ENCODE data around the gene ISLR. TPM values are rescaled to one million over a fixed set of nuclear protein-coding genes. Genes with fewer than 3 reads are reported as not detected.

ISLR gene, protein sequence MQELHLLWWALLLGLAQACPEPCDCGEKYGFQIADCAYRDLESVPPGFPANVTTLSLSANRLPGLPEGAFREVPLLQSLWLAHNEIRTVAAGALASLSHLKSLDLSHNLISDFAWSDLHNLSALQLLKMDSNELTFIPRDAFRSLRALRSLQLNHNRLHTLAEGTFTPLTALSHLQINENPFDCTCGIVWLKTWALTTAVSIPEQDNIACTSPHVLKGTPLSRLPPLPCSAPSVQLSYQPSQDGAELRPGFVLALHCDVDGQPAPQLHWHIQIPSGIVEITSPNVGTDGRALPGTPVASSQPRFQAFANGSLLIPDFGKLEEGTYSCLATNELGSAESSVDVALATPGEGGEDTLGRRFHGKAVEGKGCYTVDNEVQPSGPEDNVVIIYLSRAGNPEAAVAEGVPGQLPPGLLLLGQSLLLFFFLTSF
- 44.8 and 87.3 TPM in 2 replicates for total RNA-seq (ENCODE audit: low replicate concordance)

DNA sequence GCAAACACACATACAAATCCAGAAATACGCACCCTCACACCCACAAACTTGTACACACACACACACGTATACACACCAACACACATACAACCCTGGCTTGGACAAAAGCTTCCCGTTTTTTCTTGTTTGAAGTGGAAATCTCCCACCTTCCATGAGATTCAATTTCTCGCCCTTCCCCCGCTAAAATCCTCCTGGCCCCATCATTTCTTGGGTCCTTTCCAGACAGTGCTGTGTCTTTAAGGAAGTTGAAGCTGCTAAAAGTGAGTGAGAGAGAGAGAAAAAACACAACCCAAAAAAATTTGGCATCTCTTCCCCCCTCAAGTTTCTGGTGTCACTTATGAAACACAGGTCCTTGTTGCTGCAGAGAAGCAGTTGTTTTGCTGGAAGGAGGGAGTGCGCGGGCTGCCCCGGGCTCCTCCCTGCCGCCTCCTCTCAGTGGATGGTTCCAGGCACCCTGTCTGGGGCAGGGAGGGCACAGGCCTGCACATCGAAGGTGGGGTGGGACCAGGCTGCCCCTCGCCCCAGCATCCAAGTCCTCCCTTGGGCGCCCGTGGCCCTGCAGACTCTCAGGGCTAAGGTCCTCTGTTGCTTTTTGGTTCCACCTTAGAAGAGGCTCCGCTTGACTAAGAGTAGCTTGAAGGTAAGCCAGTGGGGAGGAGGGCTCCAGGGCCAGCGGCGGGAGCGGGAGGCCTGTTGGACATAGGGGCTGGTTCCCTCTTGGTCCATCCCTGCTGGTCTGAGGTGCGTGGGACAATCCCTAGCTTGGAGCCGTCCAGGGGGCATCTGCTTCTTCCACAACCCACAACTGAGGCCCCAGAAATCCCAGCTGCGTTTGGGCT is at the start of gene ISLR:
Gene ISLR (plus strand): TSS at position 331 of the 839 bp plus-strand sequence. CDS start 1,149 bp downstream, outside the sequence.

DNA sequence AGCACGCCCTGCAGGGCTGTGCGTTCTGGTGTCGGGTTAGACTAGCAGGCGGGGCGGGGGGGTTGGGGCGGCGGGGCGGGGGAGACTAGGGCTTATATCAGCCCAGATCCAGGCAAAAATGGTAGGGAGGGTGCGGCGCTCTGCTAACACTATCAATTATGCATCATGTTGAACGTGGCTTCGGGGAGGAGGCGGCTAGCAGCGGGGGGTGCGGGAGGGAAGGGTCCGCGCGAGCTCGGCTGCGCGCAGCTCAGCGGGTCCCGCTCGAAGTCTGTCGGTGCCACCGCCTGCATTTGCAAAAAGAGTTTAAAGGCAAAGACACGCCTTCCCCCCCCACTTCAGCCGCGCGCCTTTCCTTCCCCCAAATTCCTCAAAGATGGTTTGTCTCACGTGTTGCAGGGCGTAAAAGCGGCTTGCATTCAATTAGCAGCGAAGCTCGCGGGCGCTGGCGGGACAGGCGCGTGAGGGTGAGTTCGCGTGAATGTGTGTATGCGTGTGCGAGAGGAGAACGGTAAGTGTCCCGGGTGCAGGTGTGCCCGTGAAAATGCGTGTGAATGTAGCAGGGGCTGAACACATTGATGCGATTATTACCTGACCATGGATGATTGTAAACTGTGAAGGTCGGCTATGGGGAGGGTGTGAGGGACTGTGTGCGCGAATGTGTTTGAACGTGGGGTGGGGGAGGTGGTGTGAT is 43.2 kb upstream of the ISLR start, which contains the start of gene ISLR2:
Gene ISLR2 (plus strand): TSS at position 432 of the 694 bp plus-strand sequence. CDS start 2,169 bp downstream, outside the sequence.

DNA sequence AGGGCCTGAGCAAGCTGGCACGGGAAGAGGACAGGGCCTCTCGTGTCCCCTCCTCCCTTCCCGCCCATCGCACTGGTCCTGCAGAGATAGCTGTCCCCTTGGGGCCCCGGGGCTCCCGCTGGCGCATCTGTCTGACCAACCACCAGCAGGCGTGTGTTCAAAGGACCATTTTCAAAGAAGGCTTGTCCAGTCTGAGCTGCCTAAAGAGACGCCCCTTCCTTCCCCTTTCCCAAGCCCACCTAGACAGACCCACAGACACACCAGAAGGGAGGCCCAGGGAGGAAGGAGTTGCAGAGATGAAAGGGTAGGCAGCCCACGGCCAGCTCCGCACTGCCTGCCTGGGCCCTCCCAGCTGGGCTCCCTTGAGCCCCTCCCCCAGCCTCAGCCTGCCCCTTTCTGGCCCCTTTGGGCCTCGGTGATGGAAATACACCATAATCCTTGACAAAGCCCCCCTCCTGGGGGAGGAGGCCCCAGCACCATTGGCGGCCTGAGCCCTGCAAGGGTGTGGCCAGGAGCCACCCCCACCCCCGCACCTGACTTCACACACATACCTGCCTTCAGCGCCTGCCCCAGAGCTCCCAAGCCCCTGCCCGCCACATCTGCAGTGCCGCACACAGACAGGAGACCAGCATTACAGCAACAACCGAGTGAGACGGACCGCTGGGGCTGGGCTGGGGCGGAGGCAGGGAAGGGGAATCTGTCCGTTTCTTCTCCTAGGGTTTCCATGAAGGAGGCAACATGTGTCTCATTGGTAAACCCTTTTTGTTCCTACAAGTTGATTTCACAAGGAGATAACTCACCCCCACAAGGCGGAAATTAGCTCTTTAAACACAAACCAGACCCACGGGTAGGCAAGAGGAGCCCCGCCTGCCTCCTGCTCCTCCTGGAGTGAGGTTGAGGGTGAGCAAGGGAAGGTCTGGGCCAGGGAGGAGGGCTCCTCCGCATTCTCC is 29.2 kb downstream of the ISLR start, which contains the start of gene STRA6:
Gene STRA6 (minus strand): TSS at position 336 of the 950 bp plus-strand sequence. CDS start 520 bp downstream, outside the sequence.

Other genes with a start within 250 kb of the ISLR start
- gene LOXL1, start 247.2 kb upstream of the ISLR start, total RNA-seq (ENCODE audit: low replicate concordance), result 126 and 130 TPM in 2 replicates
- gene STOML1, start 181.4 kb upstream of the ISLR start, total RNA-seq (ENCODE audit: low replicate concordance), result 7.8 and 18.5 TPM in 2 replicates
- gene PML, start 179.0 kb upstream of the ISLR start, total RNA-seq (ENCODE audit: low replicate concordance), result 10.9 and 20.4 TPM in 2 replicates
- not detected in 2 replicates for gene GOLGA6A, start 91.2 kb upstream of the ISLR start, total RNA-seq (ENCODE audit: low replicate concordance)
- gene ISLR2, start 43.1 kb upstream of the ISLR start, total RNA-seq (ENCODE audit: low replicate concordance), result 0.08 TPM in 1 of 2 replicates, not detected in the other
- gene STRA6, start 29.1 kb downstream of the ISLR start, total RNA-seq (ENCODE audit: low replicate concordance), result 26.2 TPM in 1 of 2 replicates, not detected in the other
- gene CCDC33, start 62.6 kb downstream of the ISLR start, total RNA-seq (ENCODE audit: low replicate concordance), result 0.60 TPM in 1 of 2 replicates, not detected in the other
- 0.15 TPM in 1 of 2 replicates, not detected in the other for gene CYP11A1, start 193.9 kb downstream of the ISLR start, total RNA-seq (ENCODE audit: low replicate concordance)